ENCODE data around the gene MTHFD2L.

MTHFD2L gene

GRCh38 chr4:74307170-74307569 is 149.3 kb downstream of the MTHFD2L start:
- no peak for DNase-seq (ENCODE audit: low spot score)

DNA sequence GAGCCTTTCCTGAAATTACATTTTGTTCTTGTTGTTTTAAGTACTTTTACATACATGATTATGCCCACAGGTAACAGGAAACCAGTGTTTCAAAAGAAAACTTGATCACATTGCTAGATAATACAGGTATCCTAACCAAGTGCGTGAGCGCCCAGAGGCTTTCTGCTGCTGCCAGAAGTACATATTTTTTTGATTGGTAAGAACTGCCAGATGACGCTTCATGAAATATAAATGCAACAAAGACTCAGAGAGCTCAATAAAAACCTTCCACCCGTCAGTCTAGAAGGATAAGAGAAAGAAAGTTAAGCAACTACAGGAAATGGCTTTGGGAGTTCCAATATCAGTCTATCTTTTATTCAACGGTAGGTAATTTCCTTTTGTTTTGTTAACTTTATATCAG is 150.3 kb downstream of the MTHFD2L start, which contains the start of gene EPGN:
TSS of gene EPGN (plus strand) at position 256 of the 400 bp plus-strand sequence. CDS start at position 320, 64 bp downstream.
- DNase-seq (ENCODE audit: low spot score), result no peak

DNA sequence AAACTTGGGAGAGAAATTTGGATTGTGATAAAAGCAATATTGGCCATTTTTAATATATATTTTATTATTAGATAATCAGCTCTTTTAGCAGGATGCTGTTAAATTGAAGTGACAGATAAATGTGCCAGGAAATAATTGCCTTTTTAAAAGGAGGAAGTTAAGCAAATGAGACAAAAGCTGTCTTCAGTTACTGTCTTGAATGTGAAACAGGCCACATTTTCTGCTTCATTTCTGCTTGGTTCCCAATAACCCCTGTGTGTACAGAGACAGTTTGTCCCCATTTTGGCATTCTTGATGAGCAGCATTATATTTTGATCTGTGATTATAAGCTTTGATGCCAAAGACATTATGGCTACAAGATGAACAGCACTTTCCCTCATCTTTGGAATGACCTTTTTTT is 151.3 kb downstream of the MTHFD2L start:
- DNase-seq (ENCODE audit: low spot score), result no peak

DNA sequence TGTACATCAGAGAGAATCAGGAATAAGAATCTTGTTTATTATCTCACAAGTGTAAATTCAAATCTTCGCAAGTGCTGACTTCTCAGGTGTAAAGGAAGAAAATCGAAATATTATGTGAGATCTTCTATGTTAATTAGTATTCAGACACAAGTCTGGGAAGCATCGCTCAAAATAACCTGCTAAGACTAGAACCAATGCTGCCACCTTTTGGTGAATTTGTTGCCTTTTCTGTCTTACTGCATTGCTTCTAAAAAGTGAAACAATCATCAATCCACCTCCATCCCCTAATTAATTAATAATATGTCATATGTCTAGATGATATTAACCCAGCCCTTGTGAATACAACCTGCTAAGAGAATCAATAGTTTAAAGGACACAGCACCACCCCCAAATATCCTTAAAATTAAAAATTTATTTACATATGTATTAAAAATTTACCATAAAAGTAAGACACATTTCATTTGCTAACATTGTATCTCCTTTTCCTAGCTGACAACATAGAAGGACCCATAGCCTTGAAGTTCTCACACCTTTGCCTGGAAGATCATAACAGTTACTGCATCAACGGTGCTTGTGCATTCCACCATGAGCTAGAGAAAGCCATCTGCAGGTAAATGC is 153.9 kb downstream of the MTHFD2L start:
- peak; percentile 58 for DNase-seq (ENCODE audit: low spot score)

- DNase-seq (ENCODE audit: low spot score), result no peak
Observed at GRCh38 chr4:74314329-74314728, 156.4 kb downstream of the MTHFD2L start.

GRCh38 chr4:74314944-74315343 is 157.0 kb downstream of the MTHFD2L start:
- no peak for DNase-seq (ENCODE audit: low spot score)

- DNase-seq (ENCODE audit: low spot score), result no peak
Observed at GRCh38 chr4:74315376-74315775, 157.5 kb downstream of the MTHFD2L start.

- no peak for DNase-seq (ENCODE audit: low spot score)
Observed at GRCh38 chr4:74316397-74316796, 158.5 kb downstream of the MTHFD2L start.

- no peak for DNase-seq (ENCODE audit: low spot score)
Observed at GRCh38 chr4:74317616-74318246, 159.8 kb downstream of the MTHFD2L start.

GRCh38 chr4:74318276-74318675 is 160.4 kb downstream of the MTHFD2L start:
- DNase-seq (ENCODE audit: low spot score), result no peak

DNA sequence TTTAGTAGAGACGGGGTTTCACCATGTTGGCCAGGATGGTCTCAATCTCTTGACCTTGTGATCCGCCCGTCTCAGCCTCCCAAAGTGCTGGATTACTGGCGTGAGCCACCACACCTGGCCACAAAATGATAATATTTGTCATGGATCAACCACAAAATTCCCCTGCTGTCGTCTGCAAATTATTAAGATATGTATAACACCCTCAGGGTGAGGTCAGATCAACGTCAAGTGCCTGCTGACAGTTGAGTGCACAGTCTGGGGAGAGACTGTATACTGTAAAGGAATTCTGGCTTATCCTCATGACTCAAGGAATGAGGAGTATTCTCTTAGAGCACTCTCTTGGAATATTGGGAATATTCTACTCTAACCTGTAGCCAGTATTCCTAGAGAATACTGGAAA is 161.6 kb downstream of the MTHFD2L start:
- no peak for DNase-seq (ENCODE audit: low spot score)

- peak; percentile 51 for DNase-seq (ENCODE audit: low spot score)
Observed at GRCh38 chr4:74320559-74321118, 162.7 kb downstream of the MTHFD2L start.

DNA sequence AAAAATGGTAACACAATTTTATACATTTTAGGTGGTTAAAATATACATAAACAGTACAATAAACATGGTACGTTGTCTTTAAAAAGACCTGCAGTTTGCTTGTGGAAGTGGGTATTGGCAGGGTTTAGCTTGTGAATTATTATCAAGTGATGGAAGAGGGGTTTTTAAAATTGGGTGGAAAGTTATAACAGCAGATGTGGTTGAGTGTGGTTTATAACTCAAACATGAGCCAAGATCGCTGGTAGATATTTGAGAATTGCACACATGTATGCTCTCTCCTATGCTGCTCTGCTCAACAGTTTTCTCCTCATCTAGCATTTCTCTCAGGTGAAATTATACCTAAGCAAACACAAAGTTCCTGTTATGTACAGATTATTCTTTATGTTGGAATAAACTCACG is 164.4 kb downstream of the MTHFD2L start:
- DNase-seq (ENCODE audit: low spot score), result no peak

- no peak for DNase-seq (ENCODE audit: low spot score)
Observed at GRCh38 chr4:74323663-74324062, 165.7 kb downstream of the MTHFD2L start.

DNA sequence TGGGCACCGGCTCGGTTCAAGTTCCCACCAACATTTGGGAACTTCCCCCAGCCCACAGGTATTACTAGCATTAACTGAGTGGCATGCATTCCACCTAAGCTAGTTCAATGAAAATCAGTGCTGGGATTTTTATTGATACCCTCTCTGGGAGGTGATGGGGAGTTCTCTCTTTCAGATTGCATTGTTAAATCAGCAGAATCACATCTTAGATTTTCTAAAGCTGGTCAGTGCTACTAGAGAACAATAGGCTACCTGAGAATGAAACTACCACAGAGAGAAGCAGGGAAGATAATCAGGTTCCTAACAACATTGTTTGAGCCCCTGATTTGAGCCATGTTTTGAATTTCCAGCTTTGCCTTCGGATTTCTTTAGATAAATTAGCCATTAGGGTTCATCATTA is 166.3 kb downstream of the MTHFD2L start:
- DNase-seq (ENCODE audit: low spot score), result no peak

GRCh38 chr4:74325886-74326285 is 168.0 kb downstream of the MTHFD2L start:
- no peak for DNase-seq (ENCODE audit: low spot score)

- peak; percentile 57 for DNase-seq (ENCODE audit: low spot score)
Observed at GRCh38 chr4:74327762-74328161, 169.8 kb downstream of the MTHFD2L start.

DNA sequence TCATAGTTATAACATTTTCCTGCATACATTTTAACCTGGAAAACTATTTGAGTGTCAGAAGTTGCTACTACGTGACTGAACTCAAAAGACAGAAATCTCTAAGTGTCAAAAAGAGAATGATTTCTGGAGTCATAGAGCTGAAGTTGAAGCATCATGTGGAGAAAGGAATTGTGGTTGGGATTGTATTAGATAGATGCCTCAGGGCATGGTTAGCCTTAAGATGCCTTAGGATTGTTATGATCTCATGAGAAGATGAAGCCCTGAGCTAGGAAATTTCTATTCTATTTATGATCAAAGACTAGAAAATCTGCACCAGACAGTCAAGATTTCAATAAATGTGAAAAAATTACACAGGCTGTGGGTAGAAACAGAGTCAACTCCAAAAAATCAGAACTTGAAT is 170.6 kb downstream of the MTHFD2L start:
- no peak for DNase-seq (ENCODE audit: low spot score)

GRCh38 chr4:74329307-74329706 is 171.4 kb downstream of the MTHFD2L start:
- DNase-seq (ENCODE audit: low spot score), result no peak

- no peak for DNase-seq (ENCODE audit: low spot score)
Observed at GRCh38 chr4:74330295-74330750, 172.4 kb downstream of the MTHFD2L start.

DNA sequence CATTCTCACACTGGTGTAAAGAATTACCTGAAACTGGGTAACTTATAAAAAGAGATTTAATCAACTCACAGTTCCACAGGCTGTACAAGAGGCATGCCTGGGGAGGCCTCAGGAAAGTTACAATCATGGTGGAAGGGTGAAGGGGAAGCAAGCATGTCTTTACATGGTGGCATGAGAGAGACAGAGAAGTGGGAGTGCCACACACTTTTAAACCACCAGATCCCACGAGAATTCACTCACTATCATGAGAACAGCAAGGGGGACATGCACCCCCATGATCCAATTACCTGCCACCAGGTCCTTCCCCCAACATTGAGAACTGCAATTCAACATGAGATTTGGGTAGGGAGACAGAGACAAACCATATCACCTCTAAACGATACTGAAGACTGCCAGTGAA is 173.3 kb downstream of the MTHFD2L start:
- no peak for DNase-seq (ENCODE audit: low spot score)

DNA sequence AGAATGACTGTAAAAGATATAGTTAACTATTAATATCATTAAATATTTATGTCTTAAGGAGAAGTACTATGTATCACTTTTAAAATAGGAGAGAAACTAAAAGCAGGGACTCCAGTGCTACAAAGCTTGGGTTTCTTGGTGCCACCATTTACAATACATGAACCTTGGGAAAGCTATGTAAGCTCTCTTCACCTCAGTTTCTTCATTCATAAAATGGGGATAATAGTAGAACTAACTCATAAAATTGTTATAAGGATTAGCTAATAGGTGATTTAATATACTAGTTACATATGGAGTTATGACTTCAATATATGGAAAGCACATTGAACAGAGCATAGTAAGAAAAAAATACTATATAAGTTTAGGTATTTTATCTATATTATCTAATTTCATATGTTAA is 174.0 kb downstream of the MTHFD2L start:
- no peak for DNase-seq (ENCODE audit: low spot score)

- no peak for DNase-seq (ENCODE audit: low spot score)
Observed at GRCh38 chr4:74334636-74335035, 176.7 kb downstream of the MTHFD2L start.

Data from kidney capillary endothelial cell (primary cell).